Keratinocyte (primary cell): ENCODE data around the gene ADAMTS2. TPM values are rescaled to one million over a fixed set of nuclear protein-coding genes. Genes with fewer than 3 reads are reported as not detected.
"Not testable (repeated sequence)": the region's sequence is repeated elsewhere in the genome, so short reads cannot be mapped to it uniquely, and the experiment has no call there.

Source experiments
- DNase-seq: peaks from one replicate; pipeline ENCODE4 v3.0.0-alpha.2; 2011; ENCODE audit warnings: low read depth, missing footprints, low spot score
- FAIRE-seq: peaks from 2 replicates; lab custom pipeline; 2011; peaks lifted over from hg19 to GRCh38; lab: Jason Lieb, UNC
- H2AFZ ChIP-seq: 2 replicates; pipeline ENCODE4 v1.6.0; 2012; ENCODE audit warnings: low read length, control low read depth, inconsistent platforms; ENCODE audit not compliant: control insufficient read depth
- H3K27ac ChIP-seq: 2 replicates; pipeline ENCODE4 v1.5.1; 2011; ENCODE audit warnings: low read length; ENCODE audit not compliant: control insufficient read depth, insufficient read depth
- H3K27me3 ChIP-seq: 3 replicates; pipeline ENCODE4 v1.6.0; 2011; ENCODE audit warnings: low read length; ENCODE audit not compliant: control insufficient read depth, insufficient read depth; ENCODE audit errors: extremely low read depth
- H3K36me3 ChIP-seq, 2 experiments: 2 replicates in 1 of 2; 3 replicates in 1 of 2; pipeline ENCODE4 v1.5.1; 2011; ENCODE audit warnings: low read length in 2 of 2, mild to moderate bottlenecking in 1 of 2; ENCODE audit not compliant: control insufficient read depth in 2 of 2, insufficient read depth in 2 of 2; ENCODE audit errors: extremely low read depth in 1 of 2
- H3K4me1 ChIP-seq: 3 replicates; pipeline ENCODE4 v1.5.1; 2011; ENCODE audit warnings: low read length; ENCODE audit not compliant: control insufficient read depth, insufficient read depth; ENCODE audit errors: extremely low read depth
- H3K4me2 ChIP-seq: 3 replicates; pipeline ENCODE4 v1.6.0; 2011; ENCODE audit warnings: low read depth, low read length; ENCODE audit not compliant: control insufficient read depth, insufficient read depth; ENCODE audit errors: extremely low read depth
- H3K4me3 ChIP-seq, 3 experiments: fragments of 200-600 bp in 1 of 3; sonication (generic) in 1 of 3; 2 replicates in 2 of 3; 3 replicates in 1 of 3; pipeline ENCODE4 v1.5.1; 2011 to 2016; ENCODE audit warnings: low read length in 3 of 3, mild to moderate bottlenecking in 3 of 3, control low read depth in 2 of 3, inconsistent platforms in 1 of 3, low read depth in 1 of 3, mixed read lengths in 1 of 3, mixed run types in 1 of 3, moderate library complexity in 1 of 3; ENCODE audit not compliant: control insufficient read depth in 2 of 3, insufficient read depth in 2 of 3; ENCODE audit errors: extremely low read depth in 1 of 3
- H3K79me2 ChIP-seq: 2 replicates; pipeline ENCODE4 v1.6.0; 2012; ENCODE audit warnings: low read length; ENCODE audit not compliant: control insufficient read depth, insufficient read depth
- H3K9ac ChIP-seq: 3 replicates; pipeline ENCODE4 v1.6.0; 2011; ENCODE audit warnings: low read length; ENCODE audit not compliant: control insufficient read depth, insufficient read depth; ENCODE audit errors: extremely low read depth
- H3K9me1 ChIP-seq: 3 replicates; pipeline ENCODE4 v1.6.0; 2011; ENCODE audit warnings: low read length; ENCODE audit not compliant: control insufficient read depth, insufficient read depth; ENCODE audit errors: extremely low read depth
- H3K9me3 ChIP-seq: 2 replicates; pipeline ENCODE4 v1.5.1; 2012; ENCODE audit warnings: low read depth, low read length; ENCODE audit not compliant: control insufficient read depth
- H4K20me1 ChIP-seq: 3 replicates; pipeline ENCODE4 v1.6.0; 2011; ENCODE audit warnings: low read length; ENCODE audit not compliant: control insufficient read depth, insufficient read depth; ENCODE audit errors: extremely low read depth
- CTCF ChIP-seq, 3 experiments: IDR thresholded peaks in 1 of 3; conservative IDR thresholded peaks in 1 of 3; optimal IDR thresholded peaks in 1 of 3; 2 replicates in 2 of 3; 3 replicates in 1 of 3; pipeline versions ENCODE3 to v1.5.1; 2011; ENCODE audit warnings: low read length in 3 of 3, mild to moderate bottlenecking in 3 of 3, moderate library complexity in 2 of 3, control low read depth in 1 of 3, inconsistent platforms in 1 of 3; ENCODE audit not compliant: insufficient read depth in 2 of 3; ENCODE audit errors: extremely low read depth in 1 of 3
- EZH2 ChIP-seq: IDR thresholded peaks from one replicate; pipeline ENCODE4 v1.6.1; 2012; ENCODE audit warnings: inconsistent platforms, mild to moderate bottlenecking, low read length, moderate library complexity
- dilution Hi-C: fragments of 300-500 bp; cut with MboI; formaldehyde crosslinking; loops from one replicate; pipeline ENCODE4 v1.7.0; 2020; ENCODE audit warnings: low sequenced_read_pairs; ENCODE audit not compliant: extremely low pct_ligation_motif_present
- polyA plus RNA-seq, 5 experiments: library from polyadenylated mRNA; depleted of rRNA in 3 of 5; stranded (reverse) in 3 of 5; stranded (forward) in 1 of 5; unstranded in 1 of 5; fragments of >200 nt; gene quantifications; 1 replicate in 1 of 5; 2 replicates in 3 of 5; 3 replicates in 1 of 5; pipeline versions ENCODE4 v1.2.1 to v1.2.3, GENCODE V29; 2011 to 2012; ENCODE audit warnings: missing spikeins in 2 of 5, low read depth in 1 of 5, low replicate concordance in 1 of 5

Gene ADAMTS2
- polyA plus RNA-seq, 1 donor (not counting 4 experiments of a cell fraction or from before 2014, with no cell fraction given) = not detected

DNA sequence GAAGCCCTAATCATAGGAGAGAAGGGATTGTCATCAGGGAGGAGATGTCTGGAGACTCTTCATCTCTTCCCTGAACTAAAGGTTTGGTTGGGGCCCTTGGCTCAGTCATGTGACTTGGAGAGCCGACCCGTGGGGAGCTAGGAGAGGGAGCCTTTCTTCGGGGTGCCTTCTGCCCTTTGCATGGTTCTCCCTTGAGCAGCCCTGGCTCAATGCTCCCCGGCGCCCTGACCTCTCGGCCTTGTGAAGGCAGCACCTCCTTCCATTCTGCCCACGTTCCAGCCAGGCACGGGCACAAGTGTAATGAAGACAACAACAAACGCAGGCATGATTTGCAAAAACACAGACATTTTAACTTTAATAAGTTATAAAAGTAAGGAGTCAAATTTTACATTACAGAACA, 234.7 kb downstream of the ADAMTS2 start:
- Histone ChIP-seq H3K4me1 (no peaks in the 10 kb centered on the region), H3K27ac (no peak overlapping the region)

DNA sequence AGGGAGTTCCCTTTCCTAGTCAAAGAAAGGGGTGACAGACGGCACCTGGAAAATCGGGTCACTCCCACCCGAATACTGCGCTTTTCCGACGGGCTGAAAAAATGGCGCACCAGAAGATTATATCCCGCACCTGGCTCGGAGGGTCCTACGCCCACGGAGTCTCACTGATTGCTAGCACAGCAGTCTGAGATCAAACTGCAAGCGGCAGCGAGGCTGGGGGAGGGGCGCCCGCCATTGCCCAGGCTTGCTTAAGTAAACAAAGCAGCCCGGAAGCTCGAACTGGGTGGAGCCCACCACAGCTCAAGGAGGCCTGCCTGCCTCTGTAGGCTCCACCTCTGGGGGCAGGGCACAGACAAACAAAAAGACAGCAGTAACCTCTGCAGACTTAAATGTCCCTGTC, 244.0 kb downstream of the ADAMTS2 start:
- H4K20me1 ChIP-seq, H3K9me1 ChIP-seq, H3K36me3 ChIP-seq, H3K27me3 ChIP-seq, FAIRE-seq, H2AFZ ChIP-seq, H3K79me2 ChIP-seq, H3K9me3 ChIP-seq, dilution Hi-C loops, H3K4me1 ChIP-seq, DNase-seq, H3K4me3 ChIP-seq, H3K9ac ChIP-seq, H3K4me2 ChIP-seq, H3K27ac ChIP-seq: not testable (repeated sequence)

More for the DNA sequence above, 234.7 kb downstream of the ADAMTS2 start:
- TF ChIP-seq CTCF (optimal IDR thresholded peaks at IDR 0.05 in 1 of 3, IDR thresholded peaks at IDR 0.05 in 1 of 3, conservative IDR thresholded peaks at IDR 0.05 in 1 of 3; ENCODE audit: extremely low read depth in 1 of 3, insufficient read depth in 2 of 3, low read length in 3 of 3) (no peak), EZH2 (no peak)
- dilution Hi-C loops = no loop called here
- H3K9me3 ChIP-seq = peaks cover 5% of the 10 kb centered on the region
- no peaks in the 10 kb centered on the region for H3K9me1 ChIP-seq
- FAIRE-seq (no peak), DNase-seq (no peak)
- no peaks in the 10 kb centered on the region for H3K36me3 ChIP-seq
- H3K4me3 ChIP-seq = no peak overlapping the region
- no peaks in the 10 kb centered on the region for H3K79me2 ChIP-seq
- H3K9ac ChIP-seq = no peak overlapping the region
- no peak overlapping the region for H2AFZ ChIP-seq
- H4K20me1 ChIP-seq = no peaks in the 10 kb centered on the region
- no peak overlapping the region for H3K4me2 ChIP-seq
- no peaks in the 10 kb centered on the region for H3K27me3 ChIP-seq

GRCh38 chr5:179089502-179089901, 255.8 kb downstream of the ADAMTS2 start:
- Histone ChIP-seq H3K4me1 (no peaks in the 10 kb centered on the region), H3K4me3 (no peak overlapping the region), H3K9ac (no peak overlapping the region), H4K20me1 (no peaks in the 10 kb centered on the region), H2AFZ (no peak overlapping the region), H3K9me1 (no peaks in the 10 kb centered on the region), H3K27me3 (no peaks in the 10 kb centered on the region), H3K9me3 (peaks cover 6% of the 10 kb centered on the region), H3K36me3 (no peaks in the 10 kb centered on the region), H3K27ac (no peak overlapping the region), H3K4me2 (no peak overlapping the region), H3K79me2 (no peaks in the 10 kb centered on the region)
- TF ChIP-seq CTCF (optimal IDR thresholded peaks at IDR 0.05 in 1 of 3, IDR thresholded peaks at IDR 0.05 in 1 of 3, conservative IDR thresholded peaks at IDR 0.05 in 1 of 3; ENCODE audit: extremely low read depth in 1 of 3, insufficient read depth in 2 of 3, low read length in 3 of 3) = no peak
- no peak for TF ChIP-seq EZH2
- FAIRE-seq (no peak), DNase-seq (no peak)
- dilution Hi-C loops = no loop called here
